Neutrophil (primary cell): Measurements from ENCODE around the gene CIAO3.
A peak's percentile ranks its signal among the peaks of the same experiment; 100 is the strongest.

Experiments
- H3K27ac ChIP-seq: fragments of 200-600 bp; sonication (generic); 2 replicates; pipeline ENCODE4 v1.5.1; 2016; ENCODE audit warnings: mild to moderate bottlenecking, moderate library complexity
- H3K27me3 ChIP-seq: fragments of 200-600 bp; sonication (generic); 2 replicates; pipeline ENCODE4 v1.6.0; 2016; ENCODE audit warnings: mild to moderate bottlenecking
- H3K36me3 ChIP-seq: fragments of 200-600 bp; sonication (generic); 2 replicates; pipeline ENCODE4 v1.5.1; 2017
- H3K4me1 ChIP-seq, 2 experiments: fragments of 200-600 bp in 1 of 2; sonication (generic) in 1 of 2; 1 replicate in 1 of 2; 2 replicates in 1 of 2; pipeline versions ENCODE4 v1.5.1 to v1.6.1; 2013 to 2016; ENCODE audit warnings: low read depth in 1 of 2, low read length in 1 of 2, mild to moderate bottlenecking in 1 of 2, moderate library complexity in 1 of 2; ENCODE audit not compliant: control insufficient read depth in 1 of 2, insufficient read depth in 1 of 2
- H3K4me3 ChIP-seq, 2 experiments: fragments of 200-600 bp in 1 of 2; sonication (generic) in 1 of 2; 1 replicate in 1 of 2; 2 replicates in 1 of 2; pipeline ENCODE4 v1.5.1; 2013 to 2016; ENCODE audit warnings: low read depth in 1 of 2, low read length in 1 of 2, mild to moderate bottlenecking in 1 of 2, moderate library complexity in 1 of 2
- H3K9me3 ChIP-seq: fragments of 200-600 bp; sonication (generic); 2 replicates; pipeline ENCODE4 v1.5.1; 2016
- CTCF ChIP-seq: fragments of 200-600 bp; sonication (generic); IDR thresholded peaks from 2 replicates; pipeline ENCODE4 v1.5.1; 2016; ENCODE audit warnings: antibody characterized with exemption

Gene CIAO3

GRCh38 chr16:740764-741505 is at the start of gene CIAO3:
Gene CIAO3, minus strand, starts transcription at chr16:740997. Its CDS starts 12 bp downstream, at chr16:740985.
- Histone ChIP-seq H3K4me1 (peaks cover 12 to 15% of the 10 kb centered on the region in 2 experiments), H3K9me3 (no peaks in the 10 kb centered on the region), H3K27me3 (peaks cover 5% of the 10 kb centered on the region), H3K4me3 (peak within 1 kb of the TSS; percentile 77 to 82), H3K27ac (peak within 1 kb of the TSS; percentile 38), H3K36me3 (peaks cover 17% of the 10 kb centered on the region)
- peak; percentile 98 for TF ChIP-seq CTCF

DNA sequence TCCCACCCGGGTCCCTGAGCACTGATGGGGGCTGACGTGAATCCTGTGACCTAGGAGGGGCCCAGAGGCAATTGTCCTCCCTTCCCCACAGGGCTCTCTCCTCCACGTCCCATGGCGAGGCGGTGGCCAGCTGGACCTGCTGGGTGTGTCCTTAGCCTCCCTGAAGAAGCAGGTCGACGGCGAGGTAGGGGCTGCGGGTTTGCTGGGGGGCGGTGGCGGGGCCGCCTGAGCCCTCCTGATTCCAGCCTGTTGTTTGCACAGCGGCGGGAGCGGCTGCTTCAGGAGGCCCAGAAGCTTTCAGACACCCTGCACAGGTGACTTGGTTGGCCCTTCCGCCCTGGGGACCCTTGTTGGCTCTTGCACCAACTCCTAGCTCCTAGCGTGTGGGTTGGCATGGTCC is 49.3 kb upstream of the CIAO3 start:
- H3K27ac ChIP-seq, result no peak overlapping the region
- no peaks in the 10 kb centered on the region for H3K9me3 ChIP-seq
- H3K27me3 ChIP-seq, result no peaks in the 10 kb centered on the region
- H3K4me3 ChIP-seq, result no peak overlapping the region
- no peak for TF ChIP-seq CTCF
- H3K4me1 ChIP-seq, result peaks cover 19 to 20% of the 10 kb centered on the region in 2 experiments
- peaks cover 52% of the 10 kb centered on the region for H3K36me3 ChIP-seq

GRCh38 chr16:789191-789850 is 48.5 kb upstream of the CIAO3 start:
- H3K27ac ChIP-seq, result no peak overlapping the region

DNA sequence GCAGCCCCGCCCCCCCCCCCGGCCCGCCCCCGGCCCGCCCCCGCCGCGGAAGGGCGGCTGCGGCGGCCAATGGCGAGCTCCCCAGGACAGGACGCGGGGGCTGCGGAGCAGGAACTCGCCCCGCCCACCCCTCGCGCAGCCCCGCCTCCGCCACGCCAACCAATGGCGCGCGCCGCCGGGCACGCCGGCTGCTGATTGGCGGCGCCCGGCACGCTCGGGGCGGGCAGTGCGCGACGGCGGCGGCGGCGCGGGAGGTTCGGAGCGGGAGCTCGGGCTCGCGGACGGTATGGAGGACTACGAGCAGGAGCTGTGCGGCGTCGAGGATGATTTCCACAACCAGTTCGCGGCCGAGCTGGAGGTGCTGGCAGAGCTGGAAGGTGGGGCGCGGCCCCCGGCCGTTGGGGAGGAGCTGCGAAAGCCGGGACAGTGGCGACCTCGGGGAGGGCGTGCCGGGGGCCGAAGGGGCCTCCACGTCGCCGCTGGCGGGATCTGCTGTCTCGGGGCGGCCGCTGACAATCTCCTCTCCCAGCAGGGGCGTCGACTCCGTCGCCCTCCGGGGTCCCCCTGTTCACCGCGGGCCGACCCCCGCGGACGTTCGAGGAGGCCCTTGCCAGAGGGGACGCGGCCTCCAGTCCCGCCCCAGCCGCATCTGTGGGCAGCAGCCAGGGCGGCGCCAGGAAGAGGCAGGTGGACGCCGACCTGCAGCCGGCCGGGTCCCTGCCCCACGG is 47.8 kb upstream of the CIAO3 start, which contains the start of gene CHTF18:
Gene CHTF18 (plus strand): TSS at position 222 of the 728 bp plus-strand sequence. CDS start 65 bp downstream, at position 287.
- no peaks in the 10 kb centered on the region for H3K9me3 ChIP-seq
- H3K4me1 ChIP-seq, result peaks cover 19 to 20% of the 10 kb centered on the region in 2 experiments
- TF ChIP-seq CTCF, result no peak
- peaks cover 50% of the 10 kb centered on the region for H3K36me3 ChIP-seq
- peak within 1 kb of the TSS; percentile 85 to 96 for H3K4me3 ChIP-seq
- peak within 1 kb of the TSS; percentile 74 for H3K27ac ChIP-seq
- peaks cover 3% of the 10 kb centered on the region for H3K27me3 ChIP-seq

More at GRCh38 chr16:789191-789850, 48.5 kb upstream of the CIAO3 start:
- Histone ChIP-seq H3K27me3 (no peaks in the 10 kb centered on the region), H3K36me3 (peaks cover 57% of the 10 kb centered on the region), H3K4me1 (peaks cover 19 to 20% of the 10 kb centered on the region in 2 experiments), H3K4me3 (peak overlapping the region; percentile 85 to 96), H3K9me3 (no peaks in the 10 kb centered on the region)
- no peak for TF ChIP-seq CTCF

DNA sequence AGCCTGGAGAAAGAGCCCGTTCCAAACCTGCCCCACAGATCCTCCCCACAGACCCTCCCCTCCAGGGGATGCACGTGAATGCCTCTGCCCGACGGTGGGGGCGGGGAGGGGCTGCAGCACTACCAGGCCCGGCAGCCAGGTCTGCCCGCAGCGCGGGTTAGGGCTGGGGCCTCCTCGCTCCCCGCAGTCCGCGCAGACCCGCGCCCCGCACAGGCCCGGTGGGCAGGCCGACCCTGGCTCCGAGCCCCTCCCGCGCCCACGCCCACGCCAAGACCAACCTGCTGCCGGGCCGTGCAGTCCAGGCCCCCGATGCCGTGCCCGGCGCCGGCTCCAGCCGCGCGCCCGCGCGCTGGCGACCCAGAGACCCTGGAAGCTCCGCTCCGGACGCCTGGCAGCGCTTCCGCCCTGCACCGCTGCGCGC is 47.2 kb upstream of the CIAO3 start, which contains the start of gene RPUSD1:
Gene RPUSD1 (minus strand): TSS at position 404 of the 421 bp plus-strand sequence. CDS start 644 bp downstream, outside the sequence.
- Histone ChIP-seq H3K4me3 (peak within 1 kb of the TSS; percentile 85 to 96), H3K36me3 (peaks cover 44% of the 10 kb centered on the region)

More for the DNA sequence above, 47.2 kb upstream of the CIAO3 start, which contains the start of gene RPUSD1:
- Histone ChIP-seq H3K27me3 (peaks cover 8% of the 10 kb centered on the region), H3K27ac (peak within 1 kb of the TSS; percentile 74), H3K4me1 (peaks cover 19 to 20% of the 10 kb centered on the region in 2 experiments), H3K9me3 (no peaks in the 10 kb centered on the region)
- TF ChIP-seq CTCF, result peak; percentile 8
